Fibroblast of the aortic adventitia (primary cell): ENCODE data around the gene ZFYVE26. TPM values are rescaled to one million over a fixed set of nuclear protein-coding genes. Genes with fewer than 3 reads are reported as not detected.

Source experiments
- DNase-seq: peaks from one replicate; pipeline ENCODE4 v3.0.0-alpha.2; 2010; ENCODE audit warnings: low read depth
- H3K4me3 ChIP-seq: 2 replicates; pipeline ENCODE4 v1.5.1; 2011; ENCODE audit warnings: low read depth, mild to moderate bottlenecking, control low read depth, low read length, moderate library complexity
- CTCF ChIP-seq: IDR thresholded peaks from 2 replicates; pipeline ENCODE4 v1.5.1; 2011; ENCODE audit warnings: mild to moderate bottlenecking, low read length, control low read depth, inconsistent platforms; ENCODE audit not compliant: insufficient read depth
- total RNA-seq: library from RNA; depleted of rRNA; stranded (reverse); fragments of >200 nt; gene quantifications from 2 replicates; pipeline ENCODE4 v1.2.3, GENCODE V29; 2012; ENCODE audit warnings: low replicate concordance

The ZFYVE26 gene
- 24.3 and 30.8 TPM in 2 replicates for total RNA-seq

GRCh38 chr14:67816326-67817002 lies at the start of gene ZFYVE26:
Gene ZFYVE26, minus strand, starts transcription at chr14:67816590. Its CDS starts 627 bp downstream, at chr14:67815963.
- peak; percentile 95 for DNase-seq
- H3K4me3 ChIP-seq: peak within 1 kb of the TSS; percentile 98
- no peak for TF ChIP-seq CTCF

- no peak for TF ChIP-seq CTCF
- DNase-seq: no peak
- no peak overlapping the region for H3K4me3 ChIP-seq
Observed at GRCh38 chr14:67863223-67863622, 46.8 kb upstream of the ZFYVE26 start.

GRCh38 chr14:67859169-67859749 lies 42.9 kb upstream of the ZFYVE26 start:
- DNase-seq: no peak
- TF ChIP-seq CTCF: no peak
- H3K4me3 ChIP-seq: no peak overlapping the region

- no peak for DNase-seq
- H3K4me3 ChIP-seq: no peak overlapping the region
- no peak for TF ChIP-seq CTCF
Observed at GRCh38 chr14:67857778-67858350, 41.5 kb upstream of the ZFYVE26 start.

GRCh38 chr14:67856827-67857226 lies 40.4 kb upstream of the ZFYVE26 start:
- H3K4me3 ChIP-seq: no peak overlapping the region
- peak; percentile 4 for DNase-seq
- TF ChIP-seq CTCF: no peak

GRCh38 chr14:67853715-67854114 lies 37.3 kb upstream of the ZFYVE26 start:
- TF ChIP-seq CTCF: no peak
- no peak for DNase-seq
- no peak overlapping the region for H3K4me3 ChIP-seq
